HepG2 (cell line): Measurements from ENCODE around the gene SMARCE1. TPM values are rescaled to one million over a fixed set of nuclear protein-coding genes. Genes with fewer than 3 reads are reported as not detected.

Experiments used
- KDM1A ChIP-seq: IDR thresholded peaks from 2 replicates; pipeline ENCODE4 v1.6.1; 2016; ENCODE audit warnings: missing compliant biosample characterization
- KDM5B ChIP-seq: sonication (generic); formaldehyde crosslinking; IDR thresholded peaks from 2 replicates; pipeline ENCODE4 v1.4.0; 2020; ENCODE audit warnings: missing genetic modification reagents, mild to moderate bottlenecking, borderline replicate concordance
- KDM6A ChIP-seq: IDR thresholded peaks from 2 replicates; pipeline ENCODE4 v1.6.1; 2016; ENCODE audit warnings: low read depth
- MED1 ChIP-seq: sonication (generic); formaldehyde crosslinking; IDR thresholded peaks from 2 replicates; pipeline ENCODE4 v1.4.0; 2020; ENCODE audit warnings: missing genetic modification reagents
- NR2F6 ChIP-seq, 2 experiments: IDR thresholded peaks; 2 replicates each; pipeline ENCODE4 v1.6.1; 2016; ENCODE audit warnings: antibody characterized with exemption in 1 of 2, mild to moderate bottlenecking in 1 of 2
- PATZ1 ChIP-seq: sonication (generic); formaldehyde crosslinking; IDR thresholded peaks from 2 replicates; pipeline ENCODE4 v1.4.0; 2020; ENCODE audit warnings: missing genetic modification reagents
- RFX3 ChIP-seq: IDR thresholded peaks from 2 replicates; pipeline ENCODE4 v1.6.1; 2016; ENCODE audit warnings: missing biosample characterization, missing genetic modification reagents
- TEAD3 ChIP-seq: optimal IDR thresholded peaks from 2 replicates; pipeline ENCODE3; 2016; ENCODE audit warnings: borderline replicate concordance
- ZBTB2 ChIP-seq: sonication (generic); formaldehyde crosslinking; IDR thresholded peaks from 2 replicates; pipeline ENCODE4 v1.8.0; 2022; ENCODE audit warnings: low read depth, missing genetic modification reagents
- ZNF3 ChIP-seq: IDR thresholded peaks from 2 replicates; pipeline ENCODE4 v1.7.0; 2017; ENCODE audit warnings: inconsistent platforms
- ZNF326 ChIP-seq: sonication (generic); formaldehyde crosslinking; IDR thresholded peaks from 2 replicates; pipeline ENCODE4 v1.4.0; 2020; ENCODE audit warnings: missing genetic modification reagents, borderline replicate concordance
- ZNF503 ChIP-seq: sonication (generic); formaldehyde crosslinking; IDR thresholded peaks from 2 replicates; pipeline ENCODE4 v1.4.0; 2020; ENCODE audit warnings: missing genetic modification reagents
- ZNF597 ChIP-seq: sonication (generic); formaldehyde crosslinking; IDR thresholded peaks from 2 replicates; pipeline ENCODE4 v1.5.0; 2020; ENCODE audit warnings: missing genetic modification reagents
- ZNF687 ChIP-seq: sonication (generic); formaldehyde crosslinking; IDR thresholded peaks from 2 replicates; pipeline ENCODE4 v1.5.1; 2020; ENCODE audit warnings: mild to moderate bottlenecking, missing genetic modification reagents, moderate library complexity
- ZSCAN12 ChIP-seq: sonication (generic); formaldehyde crosslinking; IDR thresholded peaks from 2 replicates; pipeline ENCODE4 v1.9.0; 2021; ENCODE audit warnings: mild to moderate bottlenecking, missing genetic modification reagents
- ZSCAN30 ChIP-seq: sonication (generic); formaldehyde crosslinking; IDR thresholded peaks from 2 replicates; pipeline ENCODE4 v1.5.0; 2020; ENCODE audit warnings: mild to moderate bottlenecking, missing genetic modification reagents
- polyA plus RNA-seq, 8 experiments: library from polyadenylated mRNA; depleted of rRNA in 3 of 8; stranded (reverse) in 7 of 8; unstranded in 1 of 8; fragments of >200 nt; fragmentation: Illumina TruSeq in 4 of 8; extraction: Trizol in 4 of 8; gene quantifications; 2 replicates each; pipeline versions ENCODE4 v1.2.1 to v1.2.3, GENCODE V29; 2011 to 2016; ENCODE audit warnings: low read depth in 4 of 8, missing spikeins in 1 of 8, mixed read lengths in 1 of 8; ENCODE audit not compliant: insufficient read depth in 1 of 8
- total RNA-seq, 5 experiments: library from RNA; depleted of rRNA; stranded (reverse); fragments of >200 nt; fragmentation: Illumina TruSeq; extraction: Trizol; gene quantifications; 2 replicates each; pipeline ENCODE4 v1.2.3, GENCODE V29; 2016; ENCODE audit warnings: low read depth in 1 of 5

SMARCE1 gene
- total and polyA plus RNA-seq, 2 of the 13 experiments (the other 11 are each of a cell fraction or from before 2014, with no cell fraction given): 43.5 to 127 TPM

- TF ChIP-seq ZNF687 (CRISPR knock-in tag): peak; percentile 62
- no peak for TF ChIP-seq RFX3 (CRISPR knock-in tag)
- no peak for TF ChIP-seq NR2F6 (IDR thresholded peaks at IDR 0.05)
- TF ChIP-seq NR2F6 (CRISPR knock-in tag; IDR thresholded peaks at IDR 0.05): 0 out of 2 replicates have a peak, but pooled peaks have one; percentile 10
- no peak for TF ChIP-seq ZSCAN30 (CRISPR knock-in tag)
- TF ChIP-seq KDM6A (CRISPR knock-in tag): peak; percentile 82; the same call in 1 of the 2 replicates
- TF ChIP-seq PATZ1 (CRISPR knock-in tag): 0 out of 2 replicates have a peak, but pooled peaks have one; percentile 25
- 0 out of 2 replicates have a peak, but pooled peaks have one; percentile 41 for TF ChIP-seq MED1 (CRISPR knock-in tag)
- no peak for TF ChIP-seq ZNF597 (CRISPR knock-in tag)
- TF ChIP-seq ZNF326 (CRISPR knock-in tag): no peak
- peak; percentile 45 for TF ChIP-seq TEAD3 (CRISPR knock-in tag)
- 0 out of 2 replicates have a peak, but pooled peaks have one; percentile 0 for TF ChIP-seq ZNF503 (CRISPR knock-in tag)
- TF ChIP-seq ZSCAN12: no peak
- TF ChIP-seq ZNF3 (CRISPR knock-in tag): peak; percentile 89; the same call in 1 of the 2 replicates
- no peak for TF ChIP-seq ZBTB2 (CRISPR knock-in tag)
- TF ChIP-seq KDM5B (CRISPR knock-in tag): 0 out of 2 replicates have a peak, but pooled peaks have one; percentile 11
- TF ChIP-seq KDM1A: no peak
Observed at GRCh38 chr17:40618754-40619625, 28.6 kb downstream of the SMARCE1 start (continued).
